WERI-Rb-1 (cell line): ENCODE measurements around the gene APP.
A peak's percentile ranks its signal among the peaks of the same experiment; 100 is the strongest.

Experiments
- DNase-seq: peaks from one replicate; pipeline ENCODE4 v3.0.0-alpha.2; 2020
- H3K27ac ChIP-seq: fragments of 250-450 bp; sonication (Bioruptor Pico); 2 replicates; pipeline ENCODE4 v1.5.1; 2020; ENCODE audit warnings: mild to moderate bottlenecking, moderate library complexity
- H3K27me3 ChIP-seq: fragments of 250-450 bp; sonication (Bioruptor Pico); 2 replicates; pipeline ENCODE4 v1.5.1; 2021; ENCODE audit warnings: mild to moderate bottlenecking, low read depth, moderate library complexity; ENCODE audit not compliant: insufficient read depth, severe bottlenecking
- H3K36me3 ChIP-seq: fragments of 250-450 bp; sonication (Bioruptor Pico); 2 replicates; pipeline ENCODE4 v1.5.1; 2020; ENCODE audit warnings: mild to moderate bottlenecking, moderate library complexity
- H3K4me3 ChIP-seq: 2 replicates; pipeline ENCODE4 v1.5.1; 2011; ENCODE audit warnings: low read depth, mild to moderate bottlenecking, control low read depth, low read length
- H3K9me3 ChIP-seq: fragments of 250-450 bp; sonication (Bioruptor Pico); 2 replicates; pipeline ENCODE4 v1.5.1; 2021; ENCODE audit warnings: mild to moderate bottlenecking, moderate library complexity; ENCODE audit not compliant: severe bottlenecking
- CTCF ChIP-seq: IDR thresholded peaks from 2 replicates; pipeline ENCODE4 v1.5.1; 2011; ENCODE audit warnings: low read depth, mild to moderate bottlenecking, control low read depth, inconsistent platforms, low read length

The APP gene

GRCh38 chr21:26042181-26042876 lies 128.2 kb downstream of the APP start:
- DNase-seq: no peak
- no peaks in the 10 kb centered on the region for H3K9me3 ChIP-seq

GRCh38 chr21:26041431-26042180 lies 129.0 kb downstream of the APP start:
- no peak overlapping the region for H3K27ac ChIP-seq
- no peaks in the 10 kb centered on the region for H3K9me3 ChIP-seq
- H3K27me3 ChIP-seq: no peaks in the 10 kb centered on the region
- DNase-seq: no peak
- TF ChIP-seq CTCF: no peak
- H3K36me3 ChIP-seq: peaks cover 39% of the 10 kb centered on the region
- no peak overlapping the region for H3K4me3 ChIP-seq

More at GRCh38 chr21:26042181-26042876, 128.2 kb downstream of the APP start:
- TF ChIP-seq CTCF: no peak
- Histone ChIP-seq H3K4me3 (no peak overlapping the region), H3K36me3 (peaks cover 42% of the 10 kb centered on the region), H3K27ac (no peak overlapping the region), H3K27me3 (no peaks in the 10 kb centered on the region)

- Histone ChIP-seq H3K27ac (no peak overlapping the region), H3K9me3 (no peaks in the 10 kb centered on the region), H3K27me3 (no peaks in the 10 kb centered on the region), H3K36me3 (peaks cover 31% of the 10 kb centered on the region), H3K4me3 (no peak overlapping the region)
- no peak for TF ChIP-seq CTCF
- DNase-seq: no peak
These were observed 133.7 kb downstream of the APP start for GRCh38 chr21:26036916-26037315.

GRCh38 chr21:26032263-26032662 lies 138.3 kb downstream of the APP start:
- peak; percentile 42 for TF ChIP-seq CTCF
- Histone ChIP-seq H3K27ac (no peak overlapping the region), H3K36me3 (peaks cover 63% of the 10 kb centered on the region), H3K4me3 (no peak overlapping the region), H3K27me3 (no peaks in the 10 kb centered on the region), H3K9me3 (no peaks in the 10 kb centered on the region)
- no peak for DNase-seq

GRCh38 chr21:26028183-26028582 lies 142.4 kb downstream of the APP start:
- Histone ChIP-seq H3K27me3 (no peaks in the 10 kb centered on the region), H3K36me3 (peaks cover 50% of the 10 kb centered on the region)

More at GRCh38 chr21:26028183-26028582, 142.4 kb downstream of the APP start:
- no peak for DNase-seq
- H3K4me3 ChIP-seq: no peak overlapping the region
- H3K27ac ChIP-seq: no peak overlapping the region
- TF ChIP-seq CTCF: no peak
- H3K9me3 ChIP-seq: no peaks in the 10 kb centered on the region
